Parathyroid adenoma (tissue), 2 donors: Measurements from ENCODE around the gene DLGAP1.
"Not testable (repeated sequence)": the region's sequence is repeated elsewhere in the genome, so short reads cannot be mapped to it uniquely, and the experiment has no call there.

Experiments used
- H2AFZ ChIP-seq: fragments of 300-600 bp; sonication (generic); one replicate; pipeline ENCODE4 v1.7.0; 2017; ENCODE audit warnings: antibody characterized with exemption, mild to moderate bottlenecking
- H3K27ac ChIP-seq: fragments of 300-600 bp; sonication (generic); one replicate; pipeline ENCODE4 v1.7.0; 2017
- H3K27me3 ChIP-seq: fragments of 300-600 bp; sonication (generic); one replicate; pipeline ENCODE4 v1.7.0; 2017; ENCODE audit warnings: low read length; ENCODE audit not compliant: control insufficient read depth, insufficient read depth
- H3K36me3 ChIP-seq: fragments of 300-600 bp; sonication (generic); one replicate; pipeline ENCODE4 v1.7.0; 2017; ENCODE audit warnings: low read length; ENCODE audit not compliant: control insufficient read depth, insufficient read depth
- H3K4me1 ChIP-seq: fragments of 300-600 bp; sonication (generic); one replicate; pipeline ENCODE4 v1.7.0; 2017; ENCODE audit warnings: control low read depth
- H3K4me2 ChIP-seq: fragments of 300-600 bp; sonication (generic); one replicate; pipeline ENCODE4 v1.7.0; 2017; ENCODE audit warnings: low read length
- H3K4me3 ChIP-seq: fragments of 300-600 bp; sonication (generic); one replicate; pipeline ENCODE4 v1.7.0; 2017; ENCODE audit warnings: low read depth, low read length
- H3K79me2 ChIP-seq: fragments of 300-600 bp; sonication (generic); one replicate; pipeline ENCODE4 v1.7.0; 2017; ENCODE audit warnings: control low read depth
- H3K9ac ChIP-seq: fragments of 300-600 bp; sonication (generic); one replicate; pipeline ENCODE4 v1.7.0; 2017; ENCODE audit warnings: mild to moderate bottlenecking
- H3K9me3 ChIP-seq: fragments of 300-600 bp; sonication (generic); one replicate; pipeline ENCODE4 v1.7.0; 2017; ENCODE audit warnings: low read length; ENCODE audit not compliant: control insufficient read depth
- TF ChIP-seq, protein P1 (sequence below): fragments of 300-600 bp; sonication (generic); IDR thresholded peaks from one replicate; pipeline ENCODE4 v1.7.0; 2017; ENCODE audit warnings: antibody characterized with exemption, mild to moderate bottlenecking
- donor health status: primary hyperparathyroidism.

DLGAP1 gene

DNA sequence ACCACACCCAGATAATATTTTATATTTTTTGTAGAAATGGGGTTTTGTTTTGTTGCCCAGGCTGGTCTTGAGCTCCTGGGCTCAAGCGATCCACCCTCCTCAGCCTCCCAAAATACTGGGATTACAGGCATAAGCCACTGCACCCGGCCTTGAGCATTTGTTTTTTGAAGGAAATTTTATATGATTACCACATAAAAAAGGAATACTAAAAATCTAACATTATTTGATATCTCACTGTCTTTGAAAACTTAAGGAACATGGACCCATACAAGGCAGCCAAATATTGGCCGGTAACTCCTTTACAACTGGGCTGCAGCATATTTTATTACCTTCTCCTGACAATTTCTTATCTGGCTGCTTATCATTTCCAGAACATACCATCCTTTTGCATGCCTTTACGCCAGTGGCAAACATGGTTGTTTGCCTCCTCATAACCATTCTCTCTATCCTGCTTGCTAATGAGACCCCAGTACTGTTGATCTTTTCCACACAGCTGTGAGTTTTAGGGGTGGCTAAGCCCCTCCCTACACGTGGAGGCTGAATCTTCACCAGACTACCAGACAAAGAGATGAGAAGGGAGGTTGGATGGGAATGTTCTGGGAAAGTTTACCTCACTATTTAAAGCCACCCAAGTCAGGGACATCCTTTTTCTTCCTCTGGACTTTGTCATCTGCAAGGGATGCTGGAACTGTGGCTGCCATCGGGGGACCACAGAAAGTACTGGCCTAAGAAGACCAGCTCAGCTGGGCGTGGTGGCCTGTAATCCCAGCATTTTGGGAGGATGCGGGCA, 847.6 kb downstream of the DLGAP1 start:
- TF ChIP-seq, protein P1, sequence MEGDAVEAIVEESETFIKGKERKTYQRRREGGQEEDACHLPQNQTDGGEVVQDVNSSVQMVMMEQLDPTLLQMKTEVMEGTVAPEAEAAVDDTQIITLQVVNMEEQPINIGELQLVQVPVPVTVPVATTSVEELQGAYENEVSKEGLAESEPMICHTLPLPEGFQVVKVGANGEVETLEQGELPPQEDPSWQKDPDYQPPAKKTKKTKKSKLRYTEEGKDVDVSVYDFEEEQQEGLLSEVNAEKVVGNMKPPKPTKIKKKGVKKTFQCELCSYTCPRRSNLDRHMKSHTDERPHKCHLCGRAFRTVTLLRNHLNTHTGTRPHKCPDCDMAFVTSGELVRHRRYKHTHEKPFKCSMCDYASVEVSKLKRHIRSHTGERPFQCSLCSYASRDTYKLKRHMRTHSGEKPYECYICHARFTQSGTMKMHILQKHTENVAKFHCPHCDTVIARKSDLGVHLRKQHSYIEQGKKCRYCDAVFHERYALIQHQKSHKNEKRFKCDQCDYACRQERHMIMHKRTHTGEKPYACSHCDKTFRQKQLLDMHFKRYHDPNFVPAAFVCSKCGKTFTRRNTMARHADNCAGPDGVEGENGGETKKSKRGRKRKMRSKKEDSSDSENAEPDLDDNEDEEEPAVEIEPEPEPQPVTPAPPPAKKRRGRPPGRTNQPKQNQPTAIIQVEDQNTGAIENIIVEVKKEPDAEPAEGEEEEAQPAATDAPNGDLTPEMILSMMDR, result no peak
- Histone ChIP-seq H3K4me3 (no peak overlapping the region), H3K4me2 (no peak overlapping the region), H3K79me2 (no peaks in the 10 kb centered on the region), H2AFZ (no peak overlapping the region), H3K9ac (no peak overlapping the region), H3K27ac (no peak overlapping the region), H3K27me3 (no peaks in the 10 kb centered on the region), H3K36me3 (no peaks in the 10 kb centered on the region), H3K9me3 (no peaks in the 10 kb centered on the region), H3K4me1 (peaks cover 4% of the 10 kb centered on the region)

DNA sequence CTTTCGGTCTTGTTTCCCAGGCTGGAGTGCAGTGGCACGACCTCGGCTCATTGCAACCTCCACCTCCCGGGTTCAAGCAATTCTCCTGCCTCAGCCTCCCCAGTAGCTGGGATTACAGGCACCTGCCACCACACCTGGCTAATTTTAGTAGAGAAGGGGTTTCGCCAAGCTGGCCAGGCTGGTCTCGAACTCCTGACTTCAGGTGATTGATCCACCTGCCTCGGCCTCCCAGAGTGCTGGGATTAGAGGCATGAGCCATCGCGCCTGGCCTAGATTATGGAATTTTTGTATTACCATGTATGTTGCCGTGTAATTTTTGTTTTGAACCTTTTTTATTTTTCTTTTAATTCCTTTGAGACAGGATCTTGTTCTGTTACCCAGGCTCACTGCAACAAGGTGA, 848.2 kb downstream of the DLGAP1 start:
- H3K9me3 ChIP-seq, H3K79me2 ChIP-seq, H3K27me3 ChIP-seq, H3K9ac ChIP-seq, H3K4me2 ChIP-seq, H3K4me3 ChIP-seq, H3K27ac ChIP-seq, H3K4me1 ChIP-seq, H2AFZ ChIP-seq, H3K36me3 ChIP-seq: not testable (repeated sequence)

DNA sequence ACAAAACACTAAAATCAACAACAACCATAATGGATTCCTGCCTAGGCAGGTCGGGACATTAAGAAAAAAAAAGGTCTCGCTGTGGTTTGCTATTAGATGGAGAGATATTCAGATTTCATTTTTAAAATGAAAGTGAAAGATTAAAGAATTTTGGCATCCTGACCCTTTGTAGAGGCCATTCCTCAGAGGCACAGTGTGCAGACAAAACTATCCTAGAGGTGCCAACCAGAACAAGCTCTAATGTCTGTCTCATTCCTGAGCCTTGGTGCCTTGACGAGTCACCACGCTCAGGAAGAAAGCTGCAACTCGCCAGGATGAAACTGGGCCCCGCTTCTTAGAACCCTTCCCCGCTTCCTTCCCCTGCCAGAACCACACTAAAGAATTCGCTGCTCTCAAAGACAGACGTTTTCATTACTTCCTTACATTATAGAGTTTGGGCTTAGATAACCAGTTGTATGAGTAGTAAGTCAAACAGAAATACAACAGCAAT, 849.1 kb downstream of the DLGAP1 start:
- Histone ChIP-seq H3K79me2 (no peaks in the 10 kb centered on the region), H2AFZ (peak overlapping the region; percentile 30), H3K9me3 (no peaks in the 10 kb centered on the region), H3K4me1 (peaks cover 4% of the 10 kb centered on the region), H3K27me3 (no peaks in the 10 kb centered on the region), H3K4me3 (peak overlapping the region; percentile 42), H3K36me3 (no peaks in the 10 kb centered on the region), H3K27ac (peak overlapping the region; percentile 59), H3K9ac (no peak overlapping the region), H3K4me2 (peak overlapping the region; percentile 67)
- TF ChIP-seq, protein P1, result no peak

DNA sequence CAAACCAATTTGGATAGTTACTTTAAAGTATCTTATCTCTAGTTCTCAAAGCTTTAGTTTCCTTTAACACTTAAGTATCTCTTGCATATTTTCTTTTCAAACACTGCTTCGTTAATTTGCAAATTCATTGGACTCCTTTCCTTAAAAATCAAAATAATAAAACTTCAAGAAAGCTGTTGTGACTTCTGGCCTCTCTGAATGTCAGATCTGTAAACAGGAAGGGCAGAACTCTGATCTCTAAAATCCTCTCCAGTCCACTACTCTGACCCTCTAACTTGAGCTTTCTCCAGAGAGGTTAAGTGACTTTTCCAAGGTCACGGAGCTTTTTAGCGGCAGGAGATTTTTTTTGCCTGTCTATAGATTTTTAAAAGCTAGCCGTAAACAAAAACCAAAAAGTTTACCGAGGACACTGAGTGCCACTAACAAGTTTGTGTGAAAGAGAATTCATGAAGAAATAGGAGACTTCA, 849.6 kb downstream of the DLGAP1 start:
- Histone ChIP-seq H3K4me1 (peaks cover 4% of the 10 kb centered on the region), H3K9me3 (no peaks in the 10 kb centered on the region), H3K4me3 (peak overlapping the region; percentile 42), H3K36me3 (no peaks in the 10 kb centered on the region), H3K27me3 (no peaks in the 10 kb centered on the region), H2AFZ (peak overlapping the region; percentile 65), H3K27ac (peak overlapping the region; percentile 59), H3K9ac (no peak overlapping the region), H3K79me2 (no peaks in the 10 kb centered on the region), H3K4me2 (peak overlapping the region; percentile 67)
- TF ChIP-seq, protein P1, result no peak

GRCh38 chr18:3604498-3605408, 850.4 kb downstream of the DLGAP1 start:
- Histone ChIP-seq H3K27me3 (no peaks in the 10 kb centered on the region), H2AFZ (peak overlapping the region; percentile 65), H3K4me1 (peaks cover 4% of the 10 kb centered on the region), H3K79me2 (no peaks in the 10 kb centered on the region), H3K9ac (no peak overlapping the region), H3K27ac (peak overlapping the region; percentile 59), H3K9me3 (no peaks in the 10 kb centered on the region), H3K36me3 (no peaks in the 10 kb centered on the region), H3K4me3 (peak overlapping the region; percentile 42), H3K4me2 (peak overlapping the region; percentile 67)
- TF ChIP-seq, protein P1, result no peak
